Epithelial cell of proximal tubule (primary cell): ENCODE results near the gene CAMK2D. TPM values are rescaled to one million over a fixed set of nuclear protein-coding genes. Genes with fewer than 3 reads are reported as not detected.

Experiments used
- DNase-seq: peaks from one replicate; pipeline ENCODE4 v3.0.0-alpha.2; 2011; ENCODE audit warnings: low read depth
- H3K4me3 ChIP-seq: 2 replicates; pipeline ENCODE4 v1.5.1; 2011; ENCODE audit warnings: low read depth, mild to moderate bottlenecking, low read length
- total RNA-seq: library from RNA; depleted of rRNA; stranded (reverse); fragments of >200 nt; gene quantifications from 2 replicates; pipeline ENCODE4 v1.2.3, GENCODE V29; 2015
- TF ChIP-seq, protein P1 (sequence below): conservative IDR thresholded peaks from 2 replicates; pipeline ENCODE4 v1.5.1; 2012; ENCODE audit warnings: low read depth, mild to moderate bottlenecking, low read length

Gene CAMK2D
- total RNA-seq, 1 donor from 2014 or later: 42.2 TPM

DNA sequence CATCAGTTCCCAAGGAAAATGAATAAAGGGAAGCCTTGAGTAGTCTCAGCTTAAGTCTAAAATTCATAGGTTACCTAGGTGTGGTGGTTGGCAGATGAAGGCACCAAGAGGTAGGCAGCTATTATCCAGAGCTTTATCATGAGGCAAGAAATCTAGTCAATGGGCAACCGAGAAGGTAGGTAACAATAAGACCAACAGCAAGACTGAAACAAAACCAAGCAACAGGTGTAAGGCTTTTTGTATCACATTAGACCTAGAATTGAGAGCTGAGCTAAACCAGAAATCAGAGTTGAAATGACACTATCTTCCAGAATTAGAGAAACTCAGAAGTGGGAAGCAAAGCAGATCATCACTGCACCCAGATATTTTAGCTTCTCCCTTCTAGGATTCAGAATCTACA, 117.1 kb downstream of the CAMK2D start:
- no peak for DNase-seq
- H3K4me3 ChIP-seq: no peak overlapping the region

DNA sequence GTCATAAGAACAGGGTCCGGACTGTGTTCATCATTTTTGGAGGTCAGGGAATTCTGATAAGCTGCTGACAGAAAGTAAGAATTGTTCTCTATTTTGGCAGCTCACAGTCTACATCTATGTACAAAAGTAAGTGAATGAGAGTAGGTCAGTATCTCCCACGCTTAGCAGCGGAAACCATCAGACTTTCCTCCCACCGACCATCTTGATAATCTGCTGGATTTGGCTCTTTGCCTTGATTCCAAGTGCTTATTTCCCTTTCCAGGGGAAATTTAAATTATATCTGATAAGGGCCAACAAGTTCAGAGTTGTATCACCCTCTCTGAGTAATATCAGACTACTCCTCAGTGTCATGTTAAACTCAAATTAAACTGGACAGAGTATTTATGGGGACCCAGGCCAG, 118.0 kb downstream of the CAMK2D start:
- H3K4me3 ChIP-seq: no peak overlapping the region
- DNase-seq: no peak
- TF ChIP-seq, protein P1, sequence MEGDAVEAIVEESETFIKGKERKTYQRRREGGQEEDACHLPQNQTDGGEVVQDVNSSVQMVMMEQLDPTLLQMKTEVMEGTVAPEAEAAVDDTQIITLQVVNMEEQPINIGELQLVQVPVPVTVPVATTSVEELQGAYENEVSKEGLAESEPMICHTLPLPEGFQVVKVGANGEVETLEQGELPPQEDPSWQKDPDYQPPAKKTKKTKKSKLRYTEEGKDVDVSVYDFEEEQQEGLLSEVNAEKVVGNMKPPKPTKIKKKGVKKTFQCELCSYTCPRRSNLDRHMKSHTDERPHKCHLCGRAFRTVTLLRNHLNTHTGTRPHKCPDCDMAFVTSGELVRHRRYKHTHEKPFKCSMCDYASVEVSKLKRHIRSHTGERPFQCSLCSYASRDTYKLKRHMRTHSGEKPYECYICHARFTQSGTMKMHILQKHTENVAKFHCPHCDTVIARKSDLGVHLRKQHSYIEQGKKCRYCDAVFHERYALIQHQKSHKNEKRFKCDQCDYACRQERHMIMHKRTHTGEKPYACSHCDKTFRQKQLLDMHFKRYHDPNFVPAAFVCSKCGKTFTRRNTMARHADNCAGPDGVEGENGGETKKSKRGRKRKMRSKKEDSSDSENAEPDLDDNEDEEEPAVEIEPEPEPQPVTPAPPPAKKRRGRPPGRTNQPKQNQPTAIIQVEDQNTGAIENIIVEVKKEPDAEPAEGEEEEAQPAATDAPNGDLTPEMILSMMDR: no peak

More for the DNA sequence above, 117.1 kb downstream of the CAMK2D start:
- TF ChIP-seq, protein P1: no peak

DNA sequence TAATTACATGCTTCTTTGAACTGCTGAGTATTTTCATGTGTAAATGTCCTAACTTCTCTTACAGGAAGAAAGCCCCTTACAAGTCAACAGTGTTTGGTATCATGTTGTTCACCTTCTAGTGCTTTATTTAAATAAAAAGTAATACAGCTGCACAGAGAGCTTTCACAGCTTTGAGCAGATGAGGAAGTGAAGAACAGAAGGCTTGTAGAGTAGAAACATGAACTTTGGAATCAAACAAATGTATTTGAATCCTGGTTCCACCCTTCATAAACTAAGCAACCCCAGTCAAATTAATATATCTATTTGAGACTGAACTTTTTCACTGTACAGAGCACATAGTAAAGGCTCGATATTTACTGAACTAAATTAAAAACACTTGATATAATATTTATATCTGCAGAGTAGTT, 120.5 kb downstream of the CAMK2D start:
- no peak overlapping the region for H3K4me3 ChIP-seq
- no peak for DNase-seq
- TF ChIP-seq, protein P1: no peak

DNA sequence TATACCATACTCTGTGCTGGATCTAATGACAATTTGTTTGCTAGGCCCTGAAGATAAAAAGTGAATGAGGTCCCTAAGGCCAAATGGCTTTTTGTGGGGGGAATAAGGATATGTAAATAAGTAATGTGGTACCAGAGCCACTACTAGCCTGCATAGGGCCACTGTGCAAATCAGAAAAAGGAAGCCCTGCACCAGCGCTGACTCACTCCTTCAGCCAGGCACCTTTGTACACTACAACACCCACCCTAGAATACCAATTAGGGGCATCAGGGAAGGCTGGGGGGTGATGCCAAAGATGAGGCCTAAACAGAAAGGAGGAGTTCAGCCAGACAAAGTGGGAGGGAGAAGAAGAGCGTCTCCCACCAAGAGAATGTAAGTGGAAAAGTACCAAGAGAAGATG, 122.2 kb downstream of the CAMK2D start:
- TF ChIP-seq, protein P1: no peak
- H3K4me3 ChIP-seq: no peak overlapping the region
- no peak for DNase-seq

GRCh38 chr4:113638562-113638832, 123.0 kb downstream of the CAMK2D start:
- TF ChIP-seq, protein P1: no peak
- no peak overlapping the region for H3K4me3 ChIP-seq
- DNase-seq: no peak

DNA sequence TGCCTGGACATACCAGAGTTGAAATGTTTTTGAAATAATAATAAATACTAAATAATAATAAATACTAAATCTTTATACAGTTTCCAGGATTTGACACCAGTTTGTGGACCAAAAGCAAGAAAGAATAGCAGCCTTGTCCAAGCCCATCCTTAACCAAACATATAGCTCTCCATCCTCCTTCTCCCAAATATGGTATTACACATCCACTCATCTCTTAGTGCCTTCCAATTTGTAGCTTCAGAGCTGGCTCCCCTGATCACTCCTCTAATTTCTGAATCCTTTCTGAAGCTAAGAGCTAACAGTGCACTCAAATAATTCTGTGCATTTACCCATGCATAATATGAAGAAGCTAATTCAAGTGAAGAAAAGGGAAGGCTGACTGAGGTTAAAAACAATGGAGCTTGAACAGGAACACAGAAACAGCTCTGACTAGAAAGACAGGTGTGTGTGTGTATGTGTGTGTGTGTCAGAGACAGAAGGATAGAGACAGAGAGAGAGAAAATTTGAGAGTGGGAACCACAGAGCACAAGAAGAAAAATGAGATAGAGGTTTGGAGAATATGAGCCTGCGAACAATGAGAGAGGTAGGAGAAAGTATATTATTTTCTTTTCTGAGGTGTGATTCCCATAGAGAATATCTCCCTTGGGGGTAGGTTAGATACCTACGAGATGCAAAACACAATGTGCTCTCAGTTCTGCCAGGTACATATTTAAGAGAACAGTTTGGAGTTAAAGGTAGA, 123.5 kb downstream of the CAMK2D start:
- TF ChIP-seq, protein P1: no peak
- DNase-seq: no peak
- no peak overlapping the region for H3K4me3 ChIP-seq

- TF ChIP-seq, protein P1: no peak
- H3K4me3 ChIP-seq: no peak overlapping the region
- DNase-seq: no peak
These were observed 124.2 kb downstream of the CAMK2D start for GRCh38 chr4:113637363-113637762.
